Liver (tissue), 9 donors: ENCODE data around the gene FITM2. TPM values are rescaled to one million over a fixed set of nuclear protein-coding genes. Genes with fewer than 3 reads are reported as not detected.
"Not testable (repeated sequence)": the region's sequence is repeated elsewhere in the genome, so short reads cannot be mapped to it uniquely, and the experiment has no call there.

Experiments used
- DNase-seq: peaks from one replicate; pipeline ENCODE4 v3.0.0-alpha.2; 2017; ENCODE audit warnings: low spot score
- H3K27ac ChIP-seq, 2 donors: one replicate each; pipeline ENCODE4 v1.7.0; 2013; ENCODE audit warnings: inconsistent platforms in 2 of 2, low read length in 2 of 2, control low read depth in 1 of 2, low read depth in 1 of 2, mild to moderate bottlenecking in 1 of 2
- H3K27me3 ChIP-seq, 4 donors: one replicate each; pipeline versions ENCODE4 v1.6.1 to v1.7.0; 2013; ENCODE audit warnings: low read length in 3 of 4, inconsistent platforms in 1 of 4, mild to moderate bottlenecking in 1 of 4, moderate library complexity in 1 of 4; ENCODE audit not compliant: control insufficient read depth in 4 of 4, insufficient read depth in 4 of 4
- H3K36me3 ChIP-seq, 4 donors: one replicate each; pipeline versions ENCODE4 v1.6.1 to v1.7.0; 2013; ENCODE audit warnings: low read length in 3 of 4, mild to moderate bottlenecking in 3 of 4, low read depth in 1 of 4, moderate library complexity in 1 of 4; ENCODE audit not compliant: control insufficient read depth in 4 of 4, insufficient read depth in 3 of 4
- H3K4me1 ChIP-seq, 4 donors: one replicate each; pipeline versions ENCODE4 v1.6.1 to v1.7.0; 2013; ENCODE audit warnings: low read length in 3 of 4, mild to moderate bottlenecking in 3 of 4, moderate library complexity in 1 of 4; ENCODE audit not compliant: control insufficient read depth in 4 of 4, insufficient read depth in 4 of 4
- H3K4me3 ChIP-seq, 3 donors: one replicate each; pipeline versions ENCODE4 v1.6.1 to v1.7.0; 2013; ENCODE audit warnings: low read length in 3 of 3, control low read depth in 1 of 3, low read depth in 1 of 3, mild to moderate bottlenecking in 1 of 3
- H3K9ac ChIP-seq, 2 donors: one replicate each; pipeline ENCODE4 v1.7.0; 2013; ENCODE audit warnings: low read length in 2 of 2, mild to moderate bottlenecking in 2 of 2, moderate library complexity in 2 of 2, control low read depth in 1 of 2, low read depth in 1 of 2
- H3K9me3 ChIP-seq, 4 donors: one replicate each; pipeline versions ENCODE4 v1.6.1 to v1.7.0; 2013; ENCODE audit warnings: low read length in 3 of 4; ENCODE audit not compliant: control insufficient read depth in 4 of 4
- FOXA2 ChIP-seq: IDR thresholded peaks from 2 replicates; pipeline ENCODE4 v1.6.1; 2016; ENCODE audit warnings: antibody characterized with exemption
- GABPA ChIP-seq, 2 donors: IDR thresholded peaks in 1 of 2; conservative IDR thresholded peaks in 1 of 2; 2 replicates each; pipeline ENCODE4 v1.6.1; 2016; ENCODE audit warnings: antibody characterized with exemption in 2 of 2, mild to moderate bottlenecking in 1 of 2, moderate library complexity in 1 of 2
- HNF4A ChIP-seq, 2 donors: conservative IDR thresholded peaks; 2 replicates each; pipeline ENCODE4 v1.6.1; 2016; ENCODE audit warnings: antibody characterized with exemption in 2 of 2, mild to moderate bottlenecking in 2 of 2
- HNF4G ChIP-seq: IDR thresholded peaks from 2 replicates; pipeline ENCODE4 v1.6.1; 2016; ENCODE audit warnings: antibody characterized with exemption
- NR2F2 ChIP-seq: IDR thresholded peaks from 2 replicates; pipeline ENCODE4 v1.6.1; 2016; ENCODE audit warnings: antibody characterized with exemption
- RAD21 ChIP-seq, 2 donors: IDR thresholded peaks; 2 replicates each; pipeline ENCODE4 v1.6.1; 2016; ENCODE audit warnings: antibody characterized with exemption in 2 of 2, mild to moderate bottlenecking in 2 of 2
- RXRA ChIP-seq, 2 donors: IDR thresholded peaks; 2 replicates each; pipeline ENCODE4 v1.6.1; 2017 to 2018; ENCODE audit warnings: antibody characterized with exemption in 2 of 2, mild to moderate bottlenecking in 1 of 2
- SP1 ChIP-seq: IDR thresholded peaks from 2 replicates; pipeline ENCODE4 v1.6.1; 2018; ENCODE audit warnings: antibody characterized with exemption, mild to moderate bottlenecking
- TAF1 ChIP-seq: conservative IDR thresholded peaks from 2 replicates; pipeline ENCODE4 v1.6.1; 2016; ENCODE audit warnings: antibody characterized with exemption, mild to moderate bottlenecking
- WGBS: extraction: QIAGEN DNeasy Blood & Tissue Kit; methylation state at CpG from one replicate; pipeline ENCODE4 v1.1.7; 2013; 5-methylcytosine and 5-hydroxymethylcytosine counted together
- polyA plus RNA-seq, 2 donors: library from polyadenylated mRNA; stranded (reverse) in 1 of 2; unstranded in 1 of 2; fragments of 200-250 nt in 1 of 2; fragments of >200 nt in 1 of 2; fragmentation: Nextera tagmentation in 1 of 2; extraction: Ambion mirVana in 1 of 2; gene quantifications; one replicate each; pipeline versions ENCODE4 v1.2.1 to v1.2.3, GENCODE V29; 2013 to 2015
- total RNA-seq, 2 donors: library from RNA; depleted of rRNA; stranded (reverse); fragments of >200 nt; gene quantifications; one replicate each; pipeline ENCODE4 v1.2.3, GENCODE V29; 2014
- TF ChIP-seq, protein P1 (sequence below): fragments of 150-350 bp; IDR thresholded peaks from 2 replicates; pipeline ENCODE4 v1.5.1; 2017; ENCODE audit warnings: improper control_type of control experiment, low read depth, low read length; ENCODE audit not compliant: missing input control
- TF ChIP-seq, protein P2 (sequence below): IDR thresholded peaks from 2 replicates; pipeline ENCODE4 v1.6.1; 2016; ENCODE audit warnings: antibody characterized with exemption, mild to moderate bottlenecking
- TF ChIP-seq, protein P3 (sequence below): IDR thresholded peaks from 2 replicates; pipeline ENCODE4 v1.6.1; 2016; ENCODE audit warnings: antibody characterized with exemption
- donor health status: healthy.
- donor health status: healthy.
- donor health status: healthy.
- donor health status: healthy.
- donor health status: healthy.

Gene FITM2
- total and polyA plus RNA-seq, 4 donors, result 3.3 to 9.9 (median 3.9) TPM

DNA sequence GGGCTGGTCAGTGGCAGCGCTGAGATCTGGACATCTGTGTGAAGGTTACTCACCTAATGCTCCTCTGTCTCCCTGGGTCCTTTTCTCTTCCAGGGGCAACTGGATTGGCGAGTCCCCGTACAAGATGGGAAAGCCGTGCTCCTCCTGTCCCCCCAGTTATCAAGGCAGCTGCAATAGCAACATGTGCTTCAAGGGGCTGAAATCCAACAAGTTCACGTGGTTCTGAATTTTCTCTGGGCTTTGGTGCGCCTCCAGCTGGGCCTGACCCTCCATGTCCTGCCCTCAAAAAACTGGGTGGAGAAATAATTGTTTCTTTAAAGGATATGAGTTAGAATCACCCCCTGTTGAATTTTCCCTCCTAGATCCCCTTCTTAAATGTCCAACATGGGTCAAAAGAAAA lies 39.6 kb upstream of the FITM2 start (continued):
- TF ChIP-seq, protein P1, sequence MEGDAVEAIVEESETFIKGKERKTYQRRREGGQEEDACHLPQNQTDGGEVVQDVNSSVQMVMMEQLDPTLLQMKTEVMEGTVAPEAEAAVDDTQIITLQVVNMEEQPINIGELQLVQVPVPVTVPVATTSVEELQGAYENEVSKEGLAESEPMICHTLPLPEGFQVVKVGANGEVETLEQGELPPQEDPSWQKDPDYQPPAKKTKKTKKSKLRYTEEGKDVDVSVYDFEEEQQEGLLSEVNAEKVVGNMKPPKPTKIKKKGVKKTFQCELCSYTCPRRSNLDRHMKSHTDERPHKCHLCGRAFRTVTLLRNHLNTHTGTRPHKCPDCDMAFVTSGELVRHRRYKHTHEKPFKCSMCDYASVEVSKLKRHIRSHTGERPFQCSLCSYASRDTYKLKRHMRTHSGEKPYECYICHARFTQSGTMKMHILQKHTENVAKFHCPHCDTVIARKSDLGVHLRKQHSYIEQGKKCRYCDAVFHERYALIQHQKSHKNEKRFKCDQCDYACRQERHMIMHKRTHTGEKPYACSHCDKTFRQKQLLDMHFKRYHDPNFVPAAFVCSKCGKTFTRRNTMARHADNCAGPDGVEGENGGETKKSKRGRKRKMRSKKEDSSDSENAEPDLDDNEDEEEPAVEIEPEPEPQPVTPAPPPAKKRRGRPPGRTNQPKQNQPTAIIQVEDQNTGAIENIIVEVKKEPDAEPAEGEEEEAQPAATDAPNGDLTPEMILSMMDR, result no peak

DNA sequence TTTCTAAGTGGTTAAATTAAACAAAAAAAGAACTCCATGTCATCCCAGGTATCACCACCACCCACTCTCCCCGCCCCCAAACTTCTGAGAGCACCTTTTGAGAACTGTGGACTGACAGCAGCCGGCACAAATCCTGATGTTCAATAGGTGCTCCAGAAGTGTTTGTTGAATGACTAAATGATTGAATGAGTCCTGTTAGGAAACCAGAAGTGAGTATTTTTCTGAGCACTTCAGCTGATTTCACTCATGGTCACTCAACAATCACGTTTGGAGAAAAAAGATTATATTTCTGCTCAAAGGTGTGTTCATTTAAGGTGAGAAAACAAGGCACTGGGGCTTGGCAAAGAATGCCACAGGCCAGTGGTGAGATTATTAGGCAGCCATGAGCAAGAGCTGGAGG lies 38.3 kb upstream of the FITM2 start:
- TF ChIP-seq RAD21 (IDR thresholded peaks at IDR 0.05) (no peak), HNF4G (no peak), GABPA (IDR thresholded peaks at IDR 0.05 in 1 of 2, conservative IDR thresholded peaks at IDR 0.05 in 1 of 2) (no peak), TAF1 (no peak), NR2F2 (no peak), RXRA (IDR thresholded peaks at IDR 0.05) (no peak), HNF4A (conservative IDR thresholded peaks at IDR 0.05) (no peak), SP1 (no peak), FOXA2 (no peak)
- TF ChIP-seq, protein P2, sequence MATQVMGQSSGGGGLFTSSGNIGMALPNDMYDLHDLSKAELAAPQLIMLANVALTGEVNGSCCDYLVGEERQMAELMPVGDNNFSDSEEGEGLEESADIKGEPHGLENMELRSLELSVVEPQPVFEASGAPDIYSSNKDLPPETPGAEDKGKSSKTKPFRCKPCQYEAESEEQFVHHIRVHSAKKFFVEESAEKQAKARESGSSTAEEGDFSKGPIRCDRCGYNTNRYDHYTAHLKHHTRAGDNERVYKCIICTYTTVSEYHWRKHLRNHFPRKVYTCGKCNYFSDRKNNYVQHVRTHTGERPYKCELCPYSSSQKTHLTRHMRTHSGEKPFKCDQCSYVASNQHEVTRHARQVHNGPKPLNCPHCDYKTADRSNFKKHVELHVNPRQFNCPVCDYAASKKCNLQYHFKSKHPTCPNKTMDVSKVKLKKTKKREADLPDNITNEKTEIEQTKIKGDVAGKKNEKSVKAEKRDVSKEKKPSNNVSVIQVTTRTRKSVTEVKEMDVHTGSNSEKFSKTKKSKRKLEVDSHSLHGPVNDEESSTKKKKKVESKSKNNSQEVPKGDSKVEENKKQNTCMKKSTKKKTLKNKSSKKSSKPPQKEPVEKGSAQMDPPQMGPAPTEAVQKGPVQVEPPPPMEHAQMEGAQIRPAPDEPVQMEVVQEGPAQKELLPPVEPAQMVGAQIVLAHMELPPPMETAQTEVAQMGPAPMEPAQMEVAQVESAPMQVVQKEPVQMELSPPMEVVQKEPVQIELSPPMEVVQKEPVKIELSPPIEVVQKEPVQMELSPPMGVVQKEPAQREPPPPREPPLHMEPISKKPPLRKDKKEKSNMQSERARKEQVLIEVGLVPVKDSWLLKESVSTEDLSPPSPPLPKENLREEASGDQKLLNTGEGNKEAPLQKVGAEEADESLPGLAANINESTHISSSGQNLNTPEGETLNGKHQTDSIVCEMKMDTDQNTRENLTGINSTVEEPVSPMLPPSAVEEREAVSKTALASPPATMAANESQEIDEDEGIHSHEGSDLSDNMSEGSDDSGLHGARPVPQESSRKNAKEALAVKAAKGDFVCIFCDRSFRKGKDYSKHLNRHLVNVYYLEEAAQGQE, result no peak
- TF ChIP-seq, protein P3, sequence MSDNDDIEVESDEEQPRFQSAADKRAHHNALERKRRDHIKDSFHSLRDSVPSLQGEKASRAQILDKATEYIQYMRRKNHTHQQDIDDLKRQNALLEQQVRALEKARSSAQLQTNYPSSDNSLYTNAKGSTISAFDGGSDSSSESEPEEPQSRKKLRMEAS, result no peak

DNA sequence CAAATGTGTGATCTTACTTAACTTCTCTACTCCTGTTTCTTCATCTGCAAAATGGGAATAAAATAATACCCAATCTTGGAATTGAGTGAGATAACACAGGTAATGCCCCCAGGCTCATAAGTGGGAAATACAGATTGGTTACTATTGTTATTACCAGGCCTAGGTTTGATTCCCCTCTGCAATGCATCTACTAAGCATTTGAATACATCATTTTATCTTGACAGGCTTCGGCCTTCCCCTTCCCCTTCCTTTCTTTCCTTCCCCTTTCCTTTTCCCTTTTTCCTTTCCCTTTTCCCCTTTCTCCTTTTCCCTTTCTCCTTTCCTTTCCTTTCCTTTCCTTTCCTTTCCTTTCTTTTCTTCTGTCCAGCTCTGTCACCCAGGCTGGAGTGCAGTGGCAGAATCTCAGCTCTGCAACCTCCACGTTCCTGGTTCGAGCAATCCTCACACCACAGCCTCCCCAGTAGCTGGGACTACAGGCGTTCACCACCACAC lies 37.2 kb upstream of the FITM2 start:
- Histone ChIP-seq H3K9me3 (no peaks in the 10 kb centered on the region), H3K4me3 (no peak overlapping the region), H3K27me3 (no peaks in the 10 kb centered on the region), H3K4me1 (no peaks in the 10 kb centered on the region), H3K9ac (no peak overlapping the region), H3K27ac (no peak overlapping the region), H3K36me3 (no peaks in the 10 kb centered on the region)
- 94% methylated on average over 4 of the region's 4 CpGs for WGBS
- TF ChIP-seq HNF4A (conservative IDR thresholded peaks at IDR 0.05), result no peak
- TF ChIP-seq SP1, result no peak
- no peak for DNase-seq

More for the DNA sequence above, 38.3 kb upstream of the FITM2 start:
- DNase-seq, result no peak
- H3K9me3 ChIP-seq, result no peaks in the 10 kb centered on the region
- no peak overlapping the region for H3K4me3 ChIP-seq
- WGBS, result 87% methylated on average over 3 of the region's 3 CpGs
- H3K9ac ChIP-seq, result no peak overlapping the region
- H3K36me3 ChIP-seq, result no peaks in the 10 kb centered on the region
- H3K4me1 ChIP-seq, result no peaks in the 10 kb centered on the region
- no peaks in the 10 kb centered on the region for H3K27me3 ChIP-seq
- H3K27ac ChIP-seq, result no peak overlapping the region

DNA sequence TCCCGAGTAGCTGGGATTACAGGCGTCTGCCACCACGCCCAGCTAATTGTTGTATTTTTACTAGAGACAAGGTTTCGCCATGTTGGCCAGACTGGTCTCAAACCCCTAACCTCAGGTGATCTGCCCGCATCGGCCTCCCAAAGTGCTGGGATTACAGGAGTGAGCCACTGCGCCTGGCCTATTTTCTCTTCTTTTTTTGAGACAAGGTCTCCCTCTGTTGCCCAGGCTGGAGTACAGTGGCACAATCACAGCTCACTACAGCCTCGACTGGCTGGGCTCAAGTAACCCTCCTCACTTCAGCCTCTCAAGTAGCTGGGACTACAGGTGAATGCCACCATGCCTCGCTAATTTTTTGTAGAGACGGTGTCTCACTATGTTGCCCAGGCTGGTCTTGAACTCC lies 34.9 kb upstream of the FITM2 start:
- H3K27me3 ChIP-seq, H3K4me3 ChIP-seq, DNase-seq, H3K9ac ChIP-seq, H3K36me3 ChIP-seq, H3K4me1 ChIP-seq, H3K27ac ChIP-seq, H3K9me3 ChIP-seq: not testable (repeated sequence)
- 94% methylated on average over 10 of the region's 10 CpGs for WGBS
